ENCODE data around the gene HEPACAM2.
A peak's percentile ranks its signal among the peaks of the same experiment; 100 is the strongest.

Gene HEPACAM2

DNA sequence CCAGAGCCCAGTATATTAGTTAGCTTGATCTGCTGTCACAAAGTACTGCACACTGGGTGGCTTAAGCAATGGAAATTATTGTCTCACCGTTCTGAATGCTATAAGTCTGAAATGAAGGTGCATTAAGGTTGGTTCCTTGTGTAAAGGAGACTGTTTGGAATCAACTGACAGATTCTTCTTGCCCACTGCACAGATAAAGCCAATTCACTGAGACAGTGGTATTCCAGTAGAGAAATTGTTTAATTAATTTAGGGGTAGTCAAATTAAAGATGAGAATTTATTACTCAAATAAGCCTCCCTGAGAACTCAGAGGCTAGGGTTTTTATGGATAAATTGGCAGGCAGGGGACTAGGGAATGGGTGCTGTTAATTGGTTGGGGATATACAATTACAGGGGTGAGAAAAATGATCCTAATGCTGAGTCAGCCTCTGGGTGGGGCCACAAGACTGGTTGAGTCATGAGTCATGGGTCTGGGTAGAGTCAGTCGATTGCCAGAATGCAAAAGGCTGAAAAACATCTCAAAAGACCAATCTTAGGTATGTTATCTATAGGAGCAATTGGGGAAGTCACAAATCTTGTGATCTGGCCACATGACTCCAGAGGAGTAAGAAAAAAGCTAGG, 54.6 kb downstream of the HEPACAM2 start:
- Histone ChIP-seq H3K27me3 (replicated peaks in 2 of 5; ENCODE audit: control insufficient read depth in 4 of 5, insufficient read depth in 5 of 5, low read length in 4 of 5) (no peaks in the 10 kb centered on the region), H3K4me3 (ENCODE audit: control insufficient read depth in 1 of 7, extremely low read depth in 1 of 7, insufficient read depth in 4 of 7, low read depth in 2 of 7, low read length in 6 of 7) (no peak overlapping the region), H3K36me3 (ENCODE audit: control insufficient read depth in 4 of 4, insufficient read depth in 4 of 4, low read length in 3 of 4) (no peaks in the 10 kb centered on the region), H3K4me1 (ENCODE audit: control extremely low read depth in 1 of 4, control insufficient read depth in 4 of 4, insufficient read depth in 4 of 4, low read length in 3 of 4) (no peaks in the 10 kb centered on the region), H3K27ac (ENCODE audit: insufficient read depth in 1 of 2, low read depth in 1 of 2, low read length in 2 of 2, poor library complexity in 1 of 2, severe bottlenecking in 2 of 2) (no peak overlapping the region), H3K9me3 (ENCODE audit: control extremely low read depth in 1 of 5, control insufficient read depth in 4 of 5, insufficient read depth in 2 of 5, low read depth in 1 of 5, low read length in 4 of 5) (peaks cover 2 to 29% (median 10%) of the 10 kb centered on the region in 5 experiments)
- no peak for DNase-seq
- WGBS (ENCODE audit: insufficient coverage), result 100% methylated on average over 1 of the region's 2 CpGs
- POLR2A ChIA-PET, result no interaction called here
- CTCF ChIA-PET, result interaction anchor here (1.1 to 1.3 kb wide), 3 partner anchors 8 to 111 kb away, joined by 3 to 4 read pairs (median 4); no protein-coding TSS in a partner anchor

GRCh38 chr7:93165447-93165846, 60.8 kb downstream of the HEPACAM2 start:
- peaks cover 0 to 19% (median 12%) of the 10 kb centered on the region in 5 experiments for H3K9me3 ChIP-seq (ENCODE audit: control extremely low read depth in 1 of 5, control insufficient read depth in 4 of 5, insufficient read depth in 2 of 5, low read depth in 1 of 5, low read length in 4 of 5)
- WGBS (ENCODE audit: insufficient coverage), result 100% methylated on average over 1 of the region's 1 CpG
- H3K4me3 ChIP-seq (ENCODE audit: control insufficient read depth in 1 of 7, extremely low read depth in 1 of 7, insufficient read depth in 4 of 7, low read depth in 2 of 7, low read length in 6 of 7), result no peak overlapping the region
- H3K4me1 ChIP-seq (ENCODE audit: control extremely low read depth in 1 of 4, control insufficient read depth in 4 of 4, insufficient read depth in 4 of 4, low read length in 3 of 4), result no peaks in the 10 kb centered on the region
- H3K27me3 ChIP-seq (replicated peaks in 2 of 5; ENCODE audit: control insufficient read depth in 4 of 5, insufficient read depth in 5 of 5, low read length in 4 of 5), result no peaks in the 10 kb centered on the region
- no peaks in the 10 kb centered on the region for H3K36me3 ChIP-seq (ENCODE audit: control insufficient read depth in 4 of 4, insufficient read depth in 4 of 4, low read length in 3 of 4)
- no peak overlapping the region for H3K27ac ChIP-seq (ENCODE audit: insufficient read depth in 1 of 2, low read depth in 1 of 2, low read length in 2 of 2, poor library complexity in 1 of 2, severe bottlenecking in 2 of 2)
- ChIA-PET CTCF (interaction anchor here (1.4 kb wide), 1 partner anchor 11 kb away, joined by 4 read pairs; no protein-coding TSS in a partner anchor), POLR2A (no interaction called here)
- peak in 1 of 3 donors; percentile 13 for DNase-seq

GRCh38 chr7:93164766-93165165, 61.5 kb downstream of the HEPACAM2 start:
- Histone ChIP-seq H3K27ac (ENCODE audit: insufficient read depth in 1 of 2, low read depth in 1 of 2, low read length in 2 of 2, poor library complexity in 1 of 2, severe bottlenecking in 2 of 2) (no peak overlapping the region), H3K9me3 (ENCODE audit: control extremely low read depth in 1 of 5, control insufficient read depth in 4 of 5, insufficient read depth in 2 of 5, low read depth in 1 of 5, low read length in 4 of 5) (peaks cover 0 to 13% (median 10%) of the 10 kb centered on the region in 5 experiments), H3K4me1 (ENCODE audit: control extremely low read depth in 1 of 4, control insufficient read depth in 4 of 4, insufficient read depth in 4 of 4, low read length in 3 of 4) (no peaks in the 10 kb centered on the region), H3K36me3 (ENCODE audit: control insufficient read depth in 4 of 4, insufficient read depth in 4 of 4, low read length in 3 of 4) (no peaks in the 10 kb centered on the region), H3K4me3 (ENCODE audit: control insufficient read depth in 1 of 7, extremely low read depth in 1 of 7, insufficient read depth in 4 of 7, low read depth in 2 of 7, low read length in 6 of 7) (no peak overlapping the region), H3K27me3 (replicated peaks in 2 of 5; ENCODE audit: control insufficient read depth in 4 of 5, insufficient read depth in 5 of 5, low read length in 4 of 5) (no peaks in the 10 kb centered on the region)
- CTCF ChIA-PET, result no interaction called here
- WGBS (ENCODE audit: insufficient coverage), result no CpG with 5 or more reads among the region's 2 CpGs
- no peak for DNase-seq
- POLR2A ChIA-PET, result no interaction called here

DNA sequence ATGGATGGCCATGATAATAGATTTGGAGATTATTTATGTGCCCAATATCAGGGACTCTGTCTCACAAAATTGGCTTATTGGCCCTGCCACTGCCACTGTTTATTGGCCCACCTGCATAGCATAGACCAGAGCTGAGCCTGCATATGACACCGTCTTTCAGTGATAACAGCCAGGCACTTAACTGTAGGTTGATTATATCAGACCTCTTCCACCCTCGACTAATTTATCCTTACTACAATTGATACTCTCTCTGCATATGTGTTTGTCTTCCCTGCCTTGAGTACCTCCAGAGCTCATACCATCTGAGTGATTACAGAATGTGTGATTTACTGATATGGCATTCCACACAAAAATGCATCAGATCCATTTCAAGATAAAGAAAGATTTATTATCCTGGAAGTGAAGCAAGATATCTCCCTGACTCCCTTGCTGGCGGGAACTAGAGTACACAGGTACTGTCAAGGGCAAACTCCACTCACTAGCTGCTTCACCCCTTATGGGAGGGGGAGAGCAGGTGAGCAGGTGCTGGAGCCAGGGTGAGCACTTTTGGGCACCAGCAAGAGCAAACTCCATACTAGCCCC, 65.0 kb downstream of the HEPACAM2 start:
- Histone ChIP-seq H3K27me3 (replicated peaks in 2 of 5; ENCODE audit: control insufficient read depth in 4 of 5, insufficient read depth in 5 of 5, low read length in 4 of 5) (no peaks in the 10 kb centered on the region), H3K4me3 (ENCODE audit: control insufficient read depth in 1 of 7, extremely low read depth in 1 of 7, insufficient read depth in 4 of 7, low read depth in 2 of 7, low read length in 6 of 7) (no peak overlapping the region), H3K36me3 (ENCODE audit: control insufficient read depth in 4 of 4, insufficient read depth in 4 of 4, low read length in 3 of 4) (no peaks in the 10 kb centered on the region), H3K27ac (ENCODE audit: insufficient read depth in 1 of 2, low read depth in 1 of 2, low read length in 2 of 2, poor library complexity in 1 of 2, severe bottlenecking in 2 of 2) (no peak overlapping the region), H3K4me1 (ENCODE audit: control extremely low read depth in 1 of 4, control insufficient read depth in 4 of 4, insufficient read depth in 4 of 4, low read length in 3 of 4) (no peaks in the 10 kb centered on the region), H3K9me3 (ENCODE audit: control extremely low read depth in 1 of 5, control insufficient read depth in 4 of 5, insufficient read depth in 2 of 5, low read depth in 1 of 5, low read length in 4 of 5) (peaks cover 0 to 10% (median 8%) of the 10 kb centered on the region in 5 experiments)
- 93% methylated on average over 3 of the region's 3 CpGs for WGBS (ENCODE audit: insufficient coverage)
- CTCF ChIA-PET, result interaction anchor here (1.2 kb wide), 1 partner anchor 68 kb away, joined by 3 read pairs; no protein-coding TSS in a partner anchor
- DNase-seq, result no peak
- POLR2A ChIA-PET, result no interaction called here

DNA sequence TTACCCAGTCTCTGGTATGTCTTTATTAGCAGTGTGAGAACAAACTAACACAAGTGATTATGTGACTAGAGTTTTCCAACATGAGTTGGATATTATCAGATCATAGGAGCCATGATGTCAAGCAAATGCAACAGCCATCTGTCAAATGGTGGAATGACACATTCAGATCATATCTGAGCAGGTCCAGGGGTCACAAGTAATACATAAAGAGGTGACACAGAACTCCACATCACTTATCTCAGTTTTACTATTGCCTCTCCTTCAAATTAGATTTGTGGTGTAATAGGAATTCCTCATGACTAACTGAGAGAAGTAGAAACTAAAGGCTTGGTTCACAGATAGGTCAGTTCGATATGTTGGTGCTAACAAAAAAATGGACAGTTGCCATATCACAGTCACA, 65.9 kb downstream of the HEPACAM2 start:
- ChIA-PET POLR2A (no interaction called here), CTCF (no interaction called here)
- no CpG with 5 or more reads among the region's 1 CpG for WGBS (ENCODE audit: insufficient coverage)
- Histone ChIP-seq H3K4me3 (ENCODE audit: control insufficient read depth in 1 of 7, extremely low read depth in 1 of 7, insufficient read depth in 4 of 7, low read depth in 2 of 7, low read length in 6 of 7) (no peak overlapping the region), H3K4me1 (ENCODE audit: control extremely low read depth in 1 of 4, control insufficient read depth in 4 of 4, insufficient read depth in 4 of 4, low read length in 3 of 4) (no peaks in the 10 kb centered on the region), H3K27me3 (replicated peaks in 2 of 5; ENCODE audit: control insufficient read depth in 4 of 5, insufficient read depth in 5 of 5, low read length in 4 of 5) (no peaks in the 10 kb centered on the region), H3K27ac (ENCODE audit: insufficient read depth in 1 of 2, low read depth in 1 of 2, low read length in 2 of 2, poor library complexity in 1 of 2, severe bottlenecking in 2 of 2) (no peak overlapping the region), H3K9me3 (ENCODE audit: control extremely low read depth in 1 of 5, control insufficient read depth in 4 of 5, insufficient read depth in 2 of 5, low read depth in 1 of 5, low read length in 4 of 5) (peaks cover 0 to 10% (median 8%) of the 10 kb centered on the region in 5 experiments), H3K36me3 (ENCODE audit: control insufficient read depth in 4 of 4, insufficient read depth in 4 of 4, low read length in 3 of 4) (no peaks in the 10 kb centered on the region)
- DNase-seq, result no peak

- no peaks in the 10 kb centered on the region for H3K27me3 ChIP-seq (replicated peaks in 2 of 5; ENCODE audit: control insufficient read depth in 4 of 5, insufficient read depth in 5 of 5, low read length in 4 of 5)
- no peaks in the 10 kb centered on the region for H3K4me1 ChIP-seq (ENCODE audit: control extremely low read depth in 1 of 4, control insufficient read depth in 4 of 4, insufficient read depth in 4 of 4, low read length in 3 of 4)
- no peak overlapping the region for H3K4me3 ChIP-seq (ENCODE audit: control insufficient read depth in 1 of 7, extremely low read depth in 1 of 7, insufficient read depth in 4 of 7, low read depth in 2 of 7, low read length in 6 of 7)
- H3K36me3 ChIP-seq (ENCODE audit: control insufficient read depth in 4 of 4, insufficient read depth in 4 of 4, low read length in 3 of 4), result no peaks in the 10 kb centered on the region
- no peak overlapping the region for H3K27ac ChIP-seq (ENCODE audit: insufficient read depth in 1 of 2, low read depth in 1 of 2, low read length in 2 of 2, poor library complexity in 1 of 2, severe bottlenecking in 2 of 2)
- ChIA-PET CTCF (no interaction called here), POLR2A (no interaction called here)
- 91% methylated on average over 3 of the region's 3 CpGs for WGBS (ENCODE audit: insufficient coverage)
- DNase-seq, result no peak
- H3K9me3 ChIP-seq (ENCODE audit: control extremely low read depth in 1 of 5, control insufficient read depth in 4 of 5, insufficient read depth in 2 of 5, low read depth in 1 of 5, low read length in 4 of 5), result peaks cover 0 to 10% (median 8%) of the 10 kb centered on the region in 5 experiments
These were observed 66.8 kb downstream of the HEPACAM2 start for GRCh38 chr7:93159490-93159889.

- POLR2A ChIA-PET, result no interaction called here
- H3K27ac ChIP-seq (ENCODE audit: insufficient read depth in 1 of 2, low read depth in 1 of 2, low read length in 2 of 2, poor library complexity in 1 of 2, severe bottlenecking in 2 of 2), result no peak overlapping the region
- CTCF ChIA-PET, result interaction anchor here (0.6 kb wide), 1 partner anchor 37 kb away, joined by 3 read pairs; no protein-coding TSS in a partner anchor
- peaks cover 0 to 5% (median 2%) of the 10 kb centered on the region in 5 experiments for H3K9me3 ChIP-seq (ENCODE audit: control extremely low read depth in 1 of 5, control insufficient read depth in 4 of 5, insufficient read depth in 2 of 5, low read depth in 1 of 5, low read length in 4 of 5)
- no peak for DNase-seq
- H3K36me3 ChIP-seq (ENCODE audit: control insufficient read depth in 4 of 4, insufficient read depth in 4 of 4, low read length in 3 of 4), result no peaks in the 10 kb centered on the region
- H3K4me1 ChIP-seq (ENCODE audit: control extremely low read depth in 1 of 4, control insufficient read depth in 4 of 4, insufficient read depth in 4 of 4, low read length in 3 of 4), result no peaks in the 10 kb centered on the region
- no peak overlapping the region for H3K4me3 ChIP-seq (ENCODE audit: control insufficient read depth in 1 of 7, extremely low read depth in 1 of 7, insufficient read depth in 4 of 7, low read depth in 2 of 7, low read length in 6 of 7)
- no peaks in the 10 kb centered on the region for H3K27me3 ChIP-seq (replicated peaks in 2 of 5; ENCODE audit: control insufficient read depth in 4 of 5, insufficient read depth in 5 of 5, low read length in 4 of 5)
- no CpG with 5 or more reads among the region's 1 CpG for WGBS (ENCODE audit: insufficient coverage)
These were observed 69.4 kb downstream of the HEPACAM2 start for GRCh38 chr7:93156884-93157283.

Data from common myeloid progenitor, CD34-positive (primary cell).